ENCODE data around the gene MYO7B.

Gene MYO7B

GRCh38 chr2:127590386-127591190 is 55.1 kb downstream of the MYO7B start:
- DNase-seq = no peak

- peak; percentile 8 to 42 (median 10) for DNase-seq
Observed at GRCh38 chr2:127591221-127591923, 55.9 kb downstream of the MYO7B start.

GRCh38 chr2:127592761-127593227 is 57.3 kb downstream of the MYO7B start:
- DNase-seq = no peak

GRCh38 chr2:127593228-127594115 is 58.0 kb downstream of the MYO7B start:
- DNase-seq = no peak

GRCh38 chr2:127594116-127594591 is 58.7 kb downstream of the MYO7B start:
- DNase-seq = no peak

GRCh38 chr2:127596311-127597045 is 61.0 kb downstream of the MYO7B start:
- DNase-seq = no peak

- no peak for DNase-seq
Observed at GRCh38 chr2:127597046-127597983, 61.8 kb downstream of the MYO7B start.

- DNase-seq = no peak
Observed at GRCh38 chr2:127597984-127598380, 62.5 kb downstream of the MYO7B start.

- no peak for DNase-seq
Observed at GRCh38 chr2:127598711-127599110, 63.2 kb downstream of the MYO7B start.

- DNase-seq = no peak
Observed at GRCh38 chr2:127599211-127599610, 63.7 kb downstream of the MYO7B start.

GRCh38 chr2:127604986-127605385 is 69.5 kb downstream of the MYO7B start:
- no peak for DNase-seq

- DNase-seq = no peak
Observed at GRCh38 chr2:127605691-127606263, 70.3 kb downstream of the MYO7B start.

- no peak for DNase-seq
Observed at GRCh38 chr2:127606625-127607398, 71.3 kb downstream of the MYO7B start.

- DNase-seq = no peak
Observed at GRCh38 chr2:127607399-127607908, 72.0 kb downstream of the MYO7B start.

GRCh38 chr2:127608061-127609030 is 72.9 kb downstream of the MYO7B start:
- DNase-seq = no peak

GRCh38 chr2:127609031-127609751 is 73.7 kb downstream of the MYO7B start:
- DNase-seq = no peak

GRCh38 chr2:127609818-127610217 is 74.3 kb downstream of the MYO7B start:
- no peak for DNase-seq

- no peak for DNase-seq
Observed at GRCh38 chr2:127610561-127610960, 75.1 kb downstream of the MYO7B start.

Measured in NCI-H1417 (cell line).